Left lung (tissue), 10 donors: ENCODE measurements around the gene RNF11. TPM values are rescaled to one million over a fixed set of nuclear protein-coding genes. Genes with fewer than 3 reads are reported as not detected.
A peak's percentile ranks its signal among the peaks of the same experiment; 100 is the strongest.

Experiments used
- ATAC-seq: fragments of 200-7000 bp; cut with Tn5 transposase; one replicate; pipeline ENCODE4 v1.9.1; 2020; ENCODE audit warnings: moderate library complexity
- DNase-seq, 4 donors: peaks; one replicate each; pipeline ENCODE4 v3.0.0-alpha.2; 2013 to 2020
- H3K27ac ChIP-seq, 2 donors: fragments of 200-600 bp; sonication (generic) in 1 of 2; one replicate each; pipeline versions ENCODE4 v1.5.0 to v1.8.0; 2020 to 2021
- H3K27me3 ChIP-seq, 2 donors: fragments of 200-600 bp; sonication (generic) in 1 of 2; one replicate each; pipeline versions ENCODE4 v1.5.0 to v1.8.0; 2020 to 2021
- H3K36me3 ChIP-seq, 2 donors: fragments of 200-600 bp; sonication (generic) in 1 of 2; one replicate each; pipeline versions ENCODE4 v1.5.0 to v1.8.0; 2020 to 2021
- H3K4me1 ChIP-seq, 2 donors: fragments of 200-600 bp; one replicate each; pipeline ENCODE4 v1.8.0; 2021
- H3K4me3 ChIP-seq, 2 donors: fragments of 200-600 bp; sonication (generic) in 1 of 2; one replicate each; pipeline versions ENCODE4 v1.5.0 to v1.8.0; 2020 to 2021; ENCODE audit warnings: mild to moderate bottlenecking in 1 of 2
- H3K9me3 ChIP-seq, 2 donors: fragments of 200-600 bp; sonication (generic) in 1 of 2; one replicate each; pipeline versions ENCODE4 v1.5.0 to v1.8.0; 2020 to 2021
- CTCF ChIP-seq, 2 donors: fragments of 200-600 bp; sonication (generic) in 1 of 2; IDR thresholded peaks; one replicate each; pipeline versions ENCODE4 v1.5.0 to v1.8.0; 2021; ENCODE audit warnings: antibody characterized with exemption in 2 of 2
- intact Hi-C, 2 donors: fragments of 100-400 bp; cut with DNase I; formaldehyde crosslinking; loops; one replicate each; pipeline versions ENCODE4 v1.11.2 to v1.14.2; 2022
- polyA plus RNA-seq, 6 donors: library from polyadenylated mRNA; unstranded; fragments of 120-200 nt; gene quantifications; one replicate each; pipeline ENCODE4 v1.2.1, GENCODE V29; 2013; ENCODE audit not compliant: insufficient read length in 6 of 6
- total RNA-seq, 2 donors: library from RNA; stranded (reverse); fragmentation: NEBNext Ultra II Directional; extraction: Animal tissue kit (Norgen Biotek cat#: 25700); gene quantifications; one replicate each; pipeline ENCODE4 v1.2.1, GENCODE V29; 2021
- donor health status: DM: no; HTN: yes; CAD: no.
- donor health status: DM: no; HTN: no; CAD: no.

The RNF11 gene
- total and polyA plus RNA-seq, 8 donors: 90.1 to 114 (median 97.7) TPM

GRCh38 chr1:51265618-51266017 is 29.5 kb downstream of the RNF11 start:
- H3K27me3 ChIP-seq: no peaks in the 10 kb centered on the region
- no peak for ATAC-seq
- peaks cover 0 to 9% of the 10 kb centered on the region in 2 donors for H3K36me3 ChIP-seq
- H3K4me3 ChIP-seq: no peak overlapping the region
- no peak for DNase-seq
- H3K27ac ChIP-seq: peak overlapping the region in 1 of 2 donors; percentile 35
- intact Hi-C loops: no loop called here
- no peak for TF ChIP-seq CTCF (IDR thresholded peaks at IDR 0.05)
- H3K9me3 ChIP-seq: no peaks in the 10 kb centered on the region
- H3K4me1 ChIP-seq: peaks cover 7 to 64% of the 10 kb centered on the region in 2 donors

- intact Hi-C loops: no loop called here
- peaks cover 0 to 14% of the 10 kb centered on the region in 2 donors for H3K36me3 ChIP-seq
- no peak for ATAC-seq
- no peak overlapping the region for H3K4me3 ChIP-seq
- peaks cover 7 to 64% of the 10 kb centered on the region in 2 donors for H3K4me1 ChIP-seq
- no peaks in the 10 kb centered on the region for H3K27me3 ChIP-seq
- DNase-seq: no peak
- no peaks in the 10 kb centered on the region for H3K9me3 ChIP-seq
- no peak overlapping the region for H3K27ac ChIP-seq
- no peak for TF ChIP-seq CTCF (IDR thresholded peaks at IDR 0.05)
These were observed 30.1 kb downstream of the RNF11 start for GRCh38 chr1:51266181-51266580.

- ATAC-seq (no peak), DNase-seq (no peak)
- Histone ChIP-seq H3K4me3 (no peak overlapping the region), H3K4me1 (peaks cover 7 to 64% of the 10 kb centered on the region in 2 donors), H3K27me3 (no peaks in the 10 kb centered on the region), H3K9me3 (no peaks in the 10 kb centered on the region), H3K27ac (no peak overlapping the region), H3K36me3 (peaks cover 0 to 20% of the 10 kb centered on the region in 2 donors)
- TF ChIP-seq CTCF (IDR thresholded peaks at IDR 0.05): no peak
- intact Hi-C loops: no loop called here
These were observed 30.7 kb downstream of the RNF11 start for GRCh38 chr1:51266791-51267190.

GRCh38 chr1:51268634-51269033 is 32.6 kb downstream of the RNF11 start:
- Histone ChIP-seq H3K4me1 (peaks cover 7 to 51% of the 10 kb centered on the region in 2 donors), H3K36me3 (peaks cover 0 to 28% of the 10 kb centered on the region in 2 donors), H3K9me3 (no peaks in the 10 kb centered on the region), H3K4me3 (no peak overlapping the region), H3K27me3 (no peaks in the 10 kb centered on the region), H3K27ac (peak overlapping the region in 1 of 2 donors; percentile 35)
- TF ChIP-seq CTCF (IDR thresholded peaks at IDR 0.05): no peak
- intact Hi-C loops: no loop called here
- DNase-seq (no peak), ATAC-seq (no peak)

GRCh38 chr1:51270751-51271150 is 34.7 kb downstream of the RNF11 start:
- no peaks in the 10 kb centered on the region for H3K9me3 ChIP-seq
- TF ChIP-seq CTCF (IDR thresholded peaks at IDR 0.05): no peak
- no peak for ATAC-seq
- intact Hi-C loops: no loop called here
- peaks cover 7 to 32% of the 10 kb centered on the region in 2 donors for H3K4me1 ChIP-seq
- H3K27ac ChIP-seq: no peak overlapping the region
- no peaks in the 10 kb centered on the region for H3K27me3 ChIP-seq
- no peak overlapping the region for H3K4me3 ChIP-seq
- DNase-seq: no peak
- peaks cover 0 to 35% of the 10 kb centered on the region in 2 donors for H3K36me3 ChIP-seq
